ENCODE data around the gene FGD2.

DNA sequence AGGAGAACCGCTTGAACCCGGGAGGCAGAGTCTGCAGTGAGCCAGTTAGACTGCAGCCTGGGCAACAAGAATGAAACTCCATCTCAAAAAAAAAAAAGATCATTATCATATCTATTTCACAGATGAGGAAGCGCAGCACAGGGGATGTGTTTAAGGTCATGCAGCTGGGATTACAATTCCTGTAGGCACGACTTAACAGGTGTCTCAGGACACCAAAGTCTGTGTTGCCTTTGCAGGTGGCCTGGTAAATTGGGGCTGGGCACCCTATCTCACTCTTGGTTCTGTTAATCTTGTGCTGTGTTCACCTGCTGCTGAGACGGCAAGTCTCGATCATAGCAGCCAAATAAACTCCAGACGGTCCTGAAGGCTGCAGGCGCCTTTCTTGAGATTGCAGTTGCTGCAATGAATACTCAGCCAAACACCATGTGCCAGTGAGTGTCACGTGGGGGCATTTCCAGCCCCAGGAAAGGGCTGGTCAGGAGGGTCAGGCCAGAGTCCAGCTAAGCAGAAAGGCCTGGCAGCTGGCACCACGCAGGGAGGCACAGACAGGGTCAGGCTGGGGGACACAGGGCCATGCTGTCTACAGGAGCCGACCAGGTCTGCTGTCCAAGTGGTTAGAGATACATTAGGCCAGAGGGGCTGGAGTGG lies 55.8 kb downstream of the FGD2 start:
- TF ChIP-seq, protein P1, sequence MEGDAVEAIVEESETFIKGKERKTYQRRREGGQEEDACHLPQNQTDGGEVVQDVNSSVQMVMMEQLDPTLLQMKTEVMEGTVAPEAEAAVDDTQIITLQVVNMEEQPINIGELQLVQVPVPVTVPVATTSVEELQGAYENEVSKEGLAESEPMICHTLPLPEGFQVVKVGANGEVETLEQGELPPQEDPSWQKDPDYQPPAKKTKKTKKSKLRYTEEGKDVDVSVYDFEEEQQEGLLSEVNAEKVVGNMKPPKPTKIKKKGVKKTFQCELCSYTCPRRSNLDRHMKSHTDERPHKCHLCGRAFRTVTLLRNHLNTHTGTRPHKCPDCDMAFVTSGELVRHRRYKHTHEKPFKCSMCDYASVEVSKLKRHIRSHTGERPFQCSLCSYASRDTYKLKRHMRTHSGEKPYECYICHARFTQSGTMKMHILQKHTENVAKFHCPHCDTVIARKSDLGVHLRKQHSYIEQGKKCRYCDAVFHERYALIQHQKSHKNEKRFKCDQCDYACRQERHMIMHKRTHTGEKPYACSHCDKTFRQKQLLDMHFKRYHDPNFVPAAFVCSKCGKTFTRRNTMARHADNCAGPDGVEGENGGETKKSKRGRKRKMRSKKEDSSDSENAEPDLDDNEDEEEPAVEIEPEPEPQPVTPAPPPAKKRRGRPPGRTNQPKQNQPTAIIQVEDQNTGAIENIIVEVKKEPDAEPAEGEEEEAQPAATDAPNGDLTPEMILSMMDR (IDR thresholded peaks at IDR 0.05): no peak
- TF ChIP-seq POLR2AphosphoS5 (IDR thresholded peaks at IDR 0.05): no peak
- no peak for TF ChIP-seq POLR2A (IDR thresholded peaks at IDR 0.05)
- no peak for TF ChIP-seq EP300 (IDR thresholded peaks at IDR 0.05; ENCODE audit: low read depth)

Measured in transverse colon (tissue), 4 donors.